Measurements from ENCODE around the gene RRN3.
A peak's percentile ranks its signal among the peaks of the same experiment; 100 is the strongest.
"Not testable (repeated sequence)": the region's sequence is repeated elsewhere in the genome, so short reads cannot be mapped to it uniquely, and the experiment has no call there.

The RRN3 gene

GRCh38 chr16:15127641-15128425 is 33.8 kb upstream of the RRN3 start:
- DNase-seq; intact Hi-C loops (cut with DNase I): not testable (repeated sequence)

GRCh38 chr16:15100372-15100987 is 6.4 kb upstream of the RRN3 start:
- intact Hi-C loops (cut with DNase I); DNase-seq: not testable (repeated sequence)

- DNase-seq; intact Hi-C loops (cut with DNase I): not testable (repeated sequence)
Observed at GRCh38 chr16:15099366-15099909, 5.4 kb upstream of the RRN3 start.

GRCh38 chr16:15096583-15096972 is 2.5 kb upstream of the RRN3 start:
- intact Hi-C loops (cut with DNase I); DNase-seq: not testable (repeated sequence)

GRCh38 chr16:15093571-15093954 is 509 bp downstream of the RRN3 start:
- intact Hi-C loops (cut with DNase I); DNase-seq: not testable (repeated sequence)

- intact Hi-C loops (cut with DNase I); DNase-seq: not testable (repeated sequence)
Observed at GRCh38 chr16:15090663-15091269, 3.3 kb downstream of the RRN3 start.

- intact Hi-C loops (cut with DNase I); DNase-seq: not testable (repeated sequence)
Observed at GRCh38 chr16:15082788-15083187, 11.3 kb downstream of the RRN3 start.

- intact Hi-C loops (cut with DNase I); DNase-seq: not testable (repeated sequence)
Observed at GRCh38 chr16:15080883-15081282, 13.2 kb downstream of the RRN3 start.

GRCh38 chr16:15076161-15076560 is 17.9 kb downstream of the RRN3 start:
- intact Hi-C loops (cut with DNase I); DNase-seq: not testable (repeated sequence)

- no peak for DNase-seq
- intact Hi-C loops (cut with DNase I), result no loop called here
Observed at GRCh38 chr16:15073101-15073500, 21.0 kb downstream of the RRN3 start.

- DNase-seq; intact Hi-C loops (cut with DNase I): not testable (repeated sequence)
Observed at GRCh38 chr16:15071916-15072769, 21.9 kb downstream of the RRN3 start.

GRCh38 chr16:15071013-15071412 is 23.1 kb downstream of the RRN3 start:
- peak in 6 of 42 donors; percentile 15 to 52 (median 31) for DNase-seq
- intact Hi-C loops (cut with DNase I), result not testable (repeated sequence)

- intact Hi-C loops (cut with DNase I); DNase-seq: not testable (repeated sequence)
Observed at GRCh38 chr16:15066690-15067089, 27.4 kb downstream of the RRN3 start.

GRCh38 chr16:15065961-15066360 is 28.1 kb downstream of the RRN3 start:
- DNase-seq; intact Hi-C loops (cut with DNase I): not testable (repeated sequence)

GRCh38 chr16:15062085-15062810 is 31.8 kb downstream of the RRN3 start:
- DNase-seq; intact Hi-C loops (cut with DNase I): not testable (repeated sequence)

GRCh38 chr16:15059324-15059723 is 34.7 kb downstream of the RRN3 start:
- no peak for DNase-seq
- intact Hi-C loops (cut with DNase I), result no loop called here

- DNase-seq, result no peak
- intact Hi-C loops (cut with DNase I), result no loop called here
Observed at GRCh38 chr16:15057681-15058417, 36.2 kb downstream of the RRN3 start.

Measured in head of caudate nucleus (tissue), 42 donors.